AG20443 (cell line): ENCODE results near the gene ZNF652.

Experiments
- DNase-seq: peaks from one replicate; pipeline ENCODE4 v3.0.0; 2012; ENCODE audit warnings: low spot score, mixed read lengths

Gene ZNF652

DNA sequence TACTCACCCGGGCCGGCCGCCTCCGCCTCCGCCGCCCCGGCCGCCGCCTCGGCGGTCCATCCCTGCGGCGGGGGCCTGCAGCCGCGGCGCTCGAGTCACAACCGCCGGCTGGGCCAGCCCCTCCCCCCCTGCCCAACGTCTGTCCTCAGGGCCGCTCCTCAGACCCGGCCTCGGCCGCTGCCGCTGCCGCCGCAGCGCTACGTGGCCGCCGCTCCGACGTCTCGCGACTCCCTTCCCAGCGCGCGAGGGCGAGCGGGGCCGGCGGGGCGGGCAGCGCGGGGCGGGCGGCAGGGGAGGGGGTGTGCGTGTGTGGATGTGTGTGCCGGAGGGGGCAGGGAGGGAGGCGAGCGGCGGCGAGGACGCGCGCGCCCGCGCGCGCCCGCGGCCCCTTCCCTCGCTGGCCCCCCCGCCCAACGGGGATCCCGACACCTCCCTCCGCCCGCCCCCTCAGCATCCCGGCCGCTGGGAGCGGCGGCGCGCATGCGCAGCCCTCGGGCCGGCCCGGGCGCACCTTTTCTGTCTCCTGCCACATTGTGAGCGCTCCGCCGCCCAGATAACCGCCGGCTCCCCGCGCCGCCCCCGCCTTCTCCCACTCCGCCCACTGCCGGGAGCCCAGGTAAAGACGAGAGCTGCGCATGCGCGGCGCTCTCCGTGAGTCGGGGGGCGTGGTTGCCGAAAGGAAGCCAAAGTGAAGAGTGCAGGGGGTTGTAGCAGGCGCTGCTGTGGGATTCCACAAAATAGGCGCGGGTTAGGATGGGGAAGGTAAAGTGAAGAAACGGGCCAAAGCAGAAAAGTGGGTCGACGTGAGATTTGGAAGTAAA, at the start of gene ZNF652:
Gene ZNF652 (minus strand): TSS at position 349 of the 821 bp plus-strand sequence. CDS start 44,525 bp downstream, outside the sequence.
- peak; percentile 100 for DNase-seq

DNA sequence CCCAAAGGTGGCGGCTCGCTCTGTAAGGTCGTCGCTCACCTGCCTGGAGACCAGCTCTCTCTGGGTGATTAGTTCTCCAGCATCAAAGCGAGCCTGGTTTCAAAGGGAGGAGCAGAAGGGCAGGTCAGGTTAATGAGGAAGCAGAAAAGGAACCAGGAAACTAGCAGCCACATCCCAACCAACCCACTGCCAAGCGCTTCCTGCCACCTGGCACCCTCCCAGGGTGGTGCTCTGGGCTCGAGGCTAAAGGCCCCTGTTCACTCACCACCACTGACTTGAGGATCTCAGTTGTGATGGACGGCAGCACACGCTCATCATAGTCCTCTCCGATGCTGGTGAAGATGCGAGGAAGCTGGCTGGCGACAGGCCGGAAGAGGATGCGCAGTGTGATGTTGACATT, 47.0 kb upstream of the ZNF652 start:
- no peak for DNase-seq

DNA sequence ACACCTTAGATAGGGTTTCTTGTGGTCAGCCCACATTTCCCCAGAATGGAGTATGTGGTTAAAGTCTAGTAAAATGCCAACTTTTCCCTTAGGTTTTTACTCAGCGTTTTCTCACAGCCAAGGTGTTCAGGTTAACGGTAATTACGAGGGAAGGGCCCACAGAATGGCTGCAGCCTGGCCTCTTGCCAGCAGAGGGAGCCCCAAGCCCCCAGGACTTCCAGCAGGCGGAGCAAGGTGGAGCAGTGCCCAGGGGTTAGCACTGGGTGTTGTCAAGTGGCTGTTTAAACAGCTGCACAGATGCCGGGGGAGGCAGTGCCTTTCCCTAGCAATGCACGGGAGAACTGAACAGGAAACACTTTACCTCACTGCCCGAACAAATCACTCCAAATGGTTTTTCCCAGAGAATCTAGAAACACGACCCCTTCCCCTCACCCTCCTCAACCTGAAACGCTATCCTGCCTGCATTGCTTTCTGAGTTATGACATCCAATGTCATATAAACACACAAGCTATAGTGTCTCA, 46.0 kb upstream of the ZNF652 start:
- DNase-seq, result peak; percentile 70

DNA sequence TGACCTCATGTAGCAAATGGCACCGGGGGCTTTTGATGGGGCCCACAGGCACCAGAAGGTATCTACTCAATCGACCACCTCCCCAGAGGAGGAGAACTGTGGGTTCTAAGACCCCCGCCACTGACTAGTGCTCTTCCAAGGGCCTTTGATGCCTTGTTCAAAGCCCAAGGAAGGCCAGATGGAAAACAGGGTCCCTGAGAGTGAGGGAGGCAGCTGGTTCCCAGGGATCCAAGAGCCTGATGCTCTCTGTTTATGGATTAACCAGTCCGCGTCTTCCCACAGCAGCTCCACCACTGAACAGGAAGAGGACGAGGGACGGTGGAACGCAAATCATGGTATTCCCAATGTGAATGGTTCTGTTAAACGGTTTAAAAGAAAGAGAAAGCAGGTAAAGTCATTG, 45.0 kb upstream of the ZNF652 start:
- DNase-seq, result no peak

DNA sequence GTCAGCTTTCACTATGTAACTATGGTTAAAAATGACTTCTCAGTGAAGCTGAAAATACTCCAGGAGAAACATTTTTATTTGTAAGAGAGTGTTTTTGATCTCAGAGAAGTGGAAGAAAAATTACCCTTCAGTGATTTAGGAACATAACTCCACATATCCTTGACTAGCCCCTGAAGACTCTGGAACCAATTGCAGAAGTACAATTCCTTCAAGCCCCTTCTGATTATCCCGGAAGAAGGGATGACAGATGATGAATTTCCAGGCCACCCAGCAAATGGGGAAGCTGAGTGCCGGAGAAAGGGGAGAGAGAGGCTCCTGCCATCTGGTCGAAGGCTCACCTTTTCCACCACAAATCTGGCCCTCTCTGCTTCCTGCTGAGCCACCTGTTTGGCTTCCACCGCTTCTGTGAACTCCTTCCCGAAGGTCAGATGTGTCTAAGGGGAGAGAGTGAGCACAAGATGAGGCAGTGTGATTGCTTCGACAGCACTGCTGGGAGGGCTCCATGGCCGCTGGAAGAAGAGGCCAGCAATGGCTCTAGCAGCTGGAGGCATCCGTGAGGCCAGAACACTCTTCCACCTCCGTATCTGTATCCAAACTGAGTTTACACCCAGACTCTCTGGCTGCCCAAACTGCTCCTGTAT, 44.5 kb upstream of the ZNF652 start:
- no peak for DNase-seq

DNA sequence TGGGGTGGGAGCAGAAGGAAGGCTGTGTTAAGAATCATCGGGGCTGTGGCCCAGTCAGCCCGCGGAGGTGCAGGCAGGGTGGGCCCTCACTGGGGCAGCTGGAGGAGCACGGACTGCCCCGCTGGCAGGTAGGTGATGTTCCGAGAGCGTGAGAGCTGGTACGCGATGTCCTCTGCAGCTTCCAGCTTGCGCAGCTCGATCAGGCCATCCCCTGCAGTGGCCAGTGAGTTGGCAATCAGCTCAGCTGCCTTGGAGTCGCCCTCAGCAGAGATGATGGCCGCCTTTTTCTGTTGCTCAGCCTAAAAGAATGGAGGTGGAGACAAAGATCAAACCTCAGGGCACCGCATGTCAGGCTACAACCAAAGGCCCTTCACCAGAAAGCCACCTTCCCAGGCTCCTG, 42.9 kb upstream of the ZNF652 start:
- DNase-seq, result no peak

DNA sequence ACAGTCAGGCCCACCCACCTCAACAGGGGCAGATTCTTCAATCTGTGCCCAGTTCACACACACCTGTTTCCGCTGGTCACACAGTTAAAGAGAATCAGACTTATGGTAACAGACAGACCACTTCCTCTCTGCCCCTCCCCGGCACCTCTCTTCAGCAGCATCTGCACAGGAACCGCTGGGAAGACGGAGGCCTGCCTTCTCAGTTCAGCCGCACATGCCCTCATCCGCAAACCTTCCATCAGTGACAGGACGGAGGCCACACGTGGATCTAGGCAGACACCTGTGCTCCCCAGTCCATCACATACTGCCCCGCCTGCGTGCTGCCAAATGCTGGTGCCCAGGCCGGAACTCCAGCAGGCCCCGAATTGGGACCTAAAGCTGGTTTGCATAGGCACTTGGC, 42.3 kb upstream of the ZNF652 start:
- no peak for DNase-seq

DNA sequence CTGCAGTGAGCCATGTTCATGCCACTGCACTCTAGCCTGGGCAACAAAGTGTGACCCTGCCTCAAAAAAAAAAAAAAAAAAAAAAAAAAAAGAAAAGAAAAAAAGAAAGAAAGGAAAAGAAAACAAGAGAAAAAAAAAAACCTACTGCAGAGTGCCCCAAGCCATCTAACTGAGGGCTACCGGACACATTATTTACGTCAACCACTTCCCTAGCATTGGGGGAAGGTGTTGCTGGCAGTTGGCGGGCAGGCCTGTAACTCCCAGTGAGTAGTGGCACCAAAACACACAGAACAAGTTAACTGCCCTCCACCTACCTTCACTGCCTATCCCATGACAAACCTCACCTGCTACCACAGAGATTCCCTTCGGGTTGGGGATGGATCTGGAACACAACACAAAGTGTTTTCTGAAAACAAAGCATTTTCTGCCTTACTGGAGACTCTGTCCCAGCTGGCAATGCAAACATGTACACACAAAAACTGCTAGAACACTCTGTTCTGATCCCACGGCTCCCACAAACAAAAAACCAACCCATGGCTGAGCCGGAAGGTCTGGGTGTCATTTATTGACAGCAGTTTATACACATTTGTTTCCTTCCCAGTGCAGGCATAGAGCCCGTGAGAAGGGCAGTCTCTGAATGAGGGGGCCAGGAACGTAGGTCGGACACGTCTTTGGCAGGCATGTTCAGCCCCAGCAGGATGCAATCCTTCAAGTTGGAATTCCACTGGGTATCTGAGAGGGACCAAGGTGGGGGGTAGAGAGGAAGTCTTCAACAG, 41.7 kb upstream of the ZNF652 start:
- DNase-seq, result no peak

DNA sequence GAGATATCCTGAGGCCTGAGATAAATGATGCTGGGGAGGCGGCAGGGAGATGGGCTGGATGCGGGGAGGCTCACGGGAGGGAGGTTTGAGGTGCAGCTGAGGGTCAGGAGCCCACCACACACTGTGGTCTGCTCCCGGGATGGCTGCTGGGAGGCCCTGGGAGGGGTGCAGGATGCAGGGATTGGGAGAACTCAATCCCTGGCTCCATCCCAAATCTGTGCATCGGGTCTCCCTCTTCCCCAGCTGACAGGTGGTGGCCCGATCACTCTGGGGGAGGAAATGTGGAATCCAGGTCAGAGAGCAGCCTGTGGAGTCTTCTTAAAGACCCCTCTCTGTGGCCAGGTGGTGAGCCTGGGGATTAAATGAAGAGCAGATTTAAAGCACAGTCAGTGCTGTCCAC, 40.7 kb upstream of the ZNF652 start:
- DNase-seq, result no peak

DNA sequence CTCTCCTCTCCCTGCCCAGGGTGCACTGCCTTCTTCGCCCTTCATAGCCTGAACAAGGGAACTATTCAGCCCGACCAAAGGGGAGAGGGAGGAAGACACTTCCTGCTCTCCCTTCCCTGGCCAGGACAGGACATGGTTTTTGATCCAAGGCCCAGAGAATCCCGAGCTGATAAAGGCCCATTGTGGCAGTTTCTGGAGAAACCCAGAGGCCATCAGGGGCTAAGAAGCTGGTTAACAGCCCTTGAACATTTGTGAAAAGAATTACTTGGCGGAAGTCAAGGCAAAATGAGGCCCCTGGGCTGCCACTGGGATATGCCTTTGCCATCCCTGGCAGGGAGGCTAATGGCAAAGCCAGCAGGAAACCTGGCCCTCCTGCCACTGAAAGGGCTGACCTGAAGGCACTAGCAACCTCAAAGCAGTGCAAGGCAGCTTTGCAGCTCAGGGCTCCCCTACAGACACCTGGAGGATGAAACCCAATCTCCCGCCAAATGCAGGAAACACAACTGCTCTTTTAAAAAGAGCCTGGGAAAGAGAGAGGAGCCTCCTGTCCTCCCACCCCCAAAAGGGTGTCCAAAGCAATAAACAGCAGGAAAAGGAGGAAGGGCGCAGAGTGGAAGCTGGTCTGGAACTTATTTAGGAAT, 40.0 kb upstream of the ZNF652 start:
- no peak for DNase-seq

DNA sequence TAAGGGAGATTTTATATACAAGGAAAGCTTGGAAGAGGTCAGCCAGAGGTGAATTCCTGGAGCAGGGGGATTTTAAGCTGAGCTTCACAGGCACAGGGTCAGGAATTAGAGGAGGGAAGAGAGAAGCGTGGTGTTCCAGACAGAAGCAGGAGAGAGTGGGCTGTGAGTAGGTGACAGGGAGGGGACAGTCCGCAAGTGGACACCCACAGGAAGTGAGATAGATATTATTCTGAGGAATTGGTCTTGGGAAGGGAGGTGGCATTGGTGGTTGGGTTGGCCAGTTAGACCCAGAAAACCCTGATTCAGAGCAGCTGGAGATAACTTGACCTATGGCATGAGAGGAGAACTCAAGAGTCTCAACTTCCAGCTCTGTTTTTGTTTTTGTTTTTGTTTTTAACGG, 37.9 kb upstream of the ZNF652 start:
- no peak for DNase-seq

DNA sequence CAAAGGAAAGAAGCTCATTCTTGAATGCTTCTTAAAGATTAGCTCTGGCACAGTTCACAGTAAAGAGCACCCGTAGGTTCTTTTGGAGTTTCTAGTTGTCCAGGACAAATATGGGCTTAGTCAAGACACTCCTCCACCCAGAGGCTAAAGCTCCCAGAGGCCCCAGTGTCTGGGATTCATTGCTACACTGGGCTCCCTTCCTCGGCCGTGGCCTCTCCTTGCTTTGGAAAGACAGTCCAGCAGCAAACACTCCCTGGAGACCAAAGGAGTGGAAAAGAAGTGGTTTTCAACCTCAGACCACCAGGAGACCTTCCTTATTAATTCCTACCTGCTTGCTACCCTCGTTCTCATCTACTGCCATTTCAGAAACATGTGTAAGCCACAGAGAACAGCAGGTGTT, 35.5 kb upstream of the ZNF652 start:
- no peak for DNase-seq

DNA sequence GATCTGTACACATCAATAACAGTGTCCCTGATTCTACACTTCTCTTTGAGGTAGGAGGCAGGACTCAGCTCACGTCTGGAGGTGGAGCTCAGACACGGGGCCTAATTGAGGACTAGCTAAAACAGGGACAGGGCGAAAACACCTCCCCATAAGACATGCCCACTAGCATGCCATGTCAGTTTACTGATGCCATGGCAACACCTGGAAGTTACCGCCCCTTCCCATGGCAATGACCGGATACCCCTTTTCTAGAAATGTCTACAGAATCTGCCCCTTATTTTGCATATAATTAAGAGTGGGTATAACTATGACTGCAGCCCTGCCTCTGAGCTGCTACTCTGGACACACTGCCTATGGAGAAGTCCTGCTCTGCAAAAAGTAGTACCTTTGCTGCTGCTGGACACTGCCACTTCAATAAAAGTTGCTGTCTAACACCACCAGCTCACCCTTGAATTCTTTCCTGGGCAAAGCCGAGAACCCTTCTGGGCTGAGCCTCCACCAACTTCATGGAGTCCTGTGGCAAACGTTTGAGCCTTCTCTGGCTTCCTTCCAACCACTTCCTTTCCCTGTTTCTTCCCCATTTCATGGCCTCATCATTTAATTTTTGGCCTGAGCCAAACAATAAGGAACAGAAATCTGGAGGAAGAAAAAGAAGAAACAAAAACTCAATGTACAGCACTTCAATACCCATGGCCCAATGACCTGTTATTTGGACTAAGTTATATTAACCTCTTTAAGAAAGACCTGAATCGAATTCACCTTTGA, 31.6 kb upstream of the ZNF652 start:
- DNase-seq, result no peak

DNA sequence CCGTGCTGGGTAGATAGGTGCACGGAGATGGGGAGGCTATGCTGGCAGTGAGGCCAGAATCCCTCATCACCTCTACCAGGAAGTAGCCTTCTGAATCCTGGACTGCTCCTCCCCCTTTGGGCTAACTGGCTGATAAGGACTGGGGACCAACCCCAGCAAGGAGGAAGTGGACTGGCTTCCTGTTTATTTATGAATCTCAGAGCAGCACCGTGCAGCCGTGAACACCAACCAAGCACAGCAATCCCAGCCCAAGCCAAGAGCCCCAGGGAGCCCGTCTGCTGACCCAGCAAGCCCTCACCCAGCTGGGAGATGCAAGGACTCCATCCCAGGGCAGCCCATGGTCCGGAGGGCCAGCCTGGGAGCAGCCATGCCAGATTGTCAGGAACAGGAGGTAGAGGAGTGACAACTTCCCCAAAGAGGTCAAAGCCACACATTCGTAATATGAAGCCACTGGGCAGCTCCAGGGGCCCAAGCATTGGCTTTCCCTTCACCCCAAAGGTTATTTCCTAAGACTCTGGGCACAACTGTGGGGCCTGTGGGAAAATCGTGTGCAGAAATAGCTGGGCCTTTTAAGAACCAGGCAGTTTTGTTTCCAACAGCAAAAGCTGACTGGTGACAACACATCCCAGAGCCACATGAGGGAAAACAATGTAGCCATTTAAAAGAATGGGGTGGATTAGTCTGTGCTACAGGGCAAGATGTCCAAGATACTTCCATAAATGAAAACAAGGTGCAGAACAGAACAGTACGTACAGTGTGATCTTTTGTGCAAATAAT, 28.7 kb upstream of the ZNF652 start:
- DNase-seq, result no peak

DNA sequence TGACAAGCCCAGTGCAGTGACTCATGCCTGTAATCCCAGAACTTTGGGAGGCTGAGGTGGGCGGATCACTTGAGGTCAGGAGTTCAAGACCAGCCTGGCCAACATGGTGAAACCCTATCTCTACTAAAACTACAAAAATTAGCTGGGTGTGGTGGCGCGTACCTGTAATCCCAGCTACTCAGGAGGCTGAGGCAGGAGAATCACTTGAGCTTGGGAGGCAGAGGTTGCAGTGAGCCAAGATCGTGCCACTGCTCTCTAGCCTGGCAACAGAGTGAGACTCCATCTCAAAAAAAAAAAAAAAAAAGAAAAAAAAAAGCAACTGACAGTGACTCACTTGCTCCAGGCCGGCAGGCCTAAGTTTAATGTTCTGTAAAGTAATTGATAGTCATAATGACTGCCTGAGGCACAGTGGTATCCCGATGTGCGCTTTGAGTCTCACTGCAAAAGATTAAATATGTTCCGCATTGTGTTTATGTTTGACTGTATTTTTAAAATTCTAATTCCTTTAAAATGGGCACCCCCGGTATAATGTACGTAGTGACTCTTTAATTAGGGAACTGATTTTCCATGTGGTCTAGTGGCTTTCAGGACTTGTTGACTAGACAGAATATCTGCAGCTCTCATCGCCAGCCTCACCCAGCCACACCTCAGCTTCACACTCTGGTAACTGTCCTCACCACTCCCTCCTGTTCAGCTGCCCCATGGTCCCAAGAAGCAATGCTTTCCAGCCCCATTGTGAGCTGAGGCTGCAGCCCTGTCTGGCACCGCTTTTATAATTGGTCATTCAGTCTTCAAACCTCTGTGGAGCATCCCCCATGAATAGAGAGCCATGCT, 27.7 kb upstream of the ZNF652 start:
- DNase-seq, result peak; percentile 35

DNA sequence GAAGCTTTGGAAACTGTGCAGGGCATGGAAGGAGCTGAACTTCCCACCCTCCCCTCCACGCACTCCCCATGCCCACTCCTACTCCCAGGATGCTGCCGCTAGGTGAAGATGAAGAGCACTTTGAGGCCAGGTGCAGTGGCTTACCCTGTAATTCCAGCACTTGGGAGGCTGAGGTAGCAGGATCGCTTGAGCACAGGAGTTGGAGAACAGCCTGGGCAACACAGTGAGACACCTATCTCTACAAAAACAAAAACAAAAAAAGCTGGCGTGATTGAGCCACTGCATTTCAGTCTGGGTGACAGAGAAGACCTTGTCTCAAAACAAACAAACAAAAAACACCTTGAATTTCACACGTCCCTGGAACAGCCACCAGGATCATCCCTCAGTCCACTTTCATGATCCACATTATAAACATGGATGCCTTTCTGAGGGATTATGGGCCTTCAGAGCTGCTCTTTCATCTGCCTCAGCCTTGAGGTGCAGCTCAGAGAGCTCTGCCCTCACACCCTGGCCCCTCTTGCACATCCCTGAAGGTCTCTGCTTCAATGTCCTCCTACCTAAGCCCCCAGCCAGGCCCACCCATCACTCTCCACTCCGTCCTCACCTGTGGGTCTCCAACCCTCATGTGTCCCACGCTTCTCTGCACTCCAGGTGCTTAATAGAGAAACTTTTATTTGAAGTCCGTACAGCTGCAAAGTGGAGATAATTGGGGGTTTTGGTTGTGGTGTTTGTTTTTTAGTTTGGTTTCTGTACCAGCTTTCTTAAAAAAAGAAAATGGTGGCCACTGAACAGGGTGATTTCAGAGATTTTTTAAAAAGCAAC, 26.9 kb upstream of the ZNF652 start:
- DNase-seq, result no peak

DNA sequence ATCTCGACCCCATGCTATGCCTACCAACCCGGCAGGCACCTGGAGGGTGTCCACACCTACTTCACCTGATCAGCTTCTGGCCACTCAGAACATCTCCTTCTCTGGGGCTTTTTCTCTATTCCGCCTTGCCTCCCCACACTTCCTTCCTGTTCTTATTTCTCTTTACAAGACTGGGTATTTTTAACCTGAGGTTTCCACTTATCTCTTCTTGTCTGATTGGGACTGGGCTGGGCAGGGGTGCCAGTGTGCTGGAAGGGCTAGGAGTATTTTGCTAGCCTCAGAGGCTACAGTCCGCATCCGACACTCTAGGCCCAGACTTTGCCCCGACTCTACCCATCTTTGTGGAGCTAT, 26.2 kb upstream of the ZNF652 start:
- DNase-seq, result no peak

DNA sequence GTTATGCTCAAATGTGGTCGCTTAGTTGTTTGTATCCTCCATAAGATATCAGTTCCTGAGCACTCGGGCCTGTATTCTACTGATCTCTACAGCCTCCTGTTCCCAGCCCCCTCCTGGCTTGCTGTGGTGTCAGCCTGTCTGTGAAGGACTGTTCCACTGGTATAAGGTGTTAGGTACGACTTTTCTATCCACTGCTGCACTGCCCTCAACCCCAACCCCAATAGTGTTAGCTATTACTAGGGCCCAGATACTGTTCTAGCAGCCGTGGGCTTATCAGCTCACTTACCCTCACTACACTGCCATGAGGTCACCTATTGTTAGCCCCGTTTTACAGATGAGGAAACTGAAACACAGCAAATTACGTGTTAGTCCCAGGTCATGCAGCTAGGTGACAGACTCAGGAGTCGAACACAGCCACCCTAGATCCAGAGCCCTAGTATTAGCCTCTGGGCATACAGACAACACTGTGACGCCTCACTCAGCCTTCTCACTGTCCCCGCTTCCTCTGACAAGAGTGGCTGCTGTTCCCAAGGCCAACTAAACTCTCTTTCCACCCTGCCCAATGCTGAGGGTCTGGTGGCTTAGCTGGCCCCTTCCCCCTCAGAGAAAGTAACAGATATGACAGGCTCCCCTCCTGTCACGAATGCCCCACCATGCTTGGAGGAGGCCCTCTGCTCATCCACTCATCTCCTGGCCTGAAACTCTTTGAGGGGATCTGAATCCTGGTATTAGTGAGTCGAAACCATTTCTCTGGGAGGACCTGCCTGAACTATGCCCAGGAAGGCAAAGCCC, 25.6 kb upstream of the ZNF652 start:
- DNase-seq, result no peak
